ENCODE measurements around the gene ARL6IP5. TPM values are rescaled to one million over a fixed set of nuclear protein-coding genes. Genes with fewer than 3 reads are reported as not detected.

ARL6IP5 gene
- total RNA-seq, 1 experiment from 2014 or later: 16.9 TPM

DNA sequence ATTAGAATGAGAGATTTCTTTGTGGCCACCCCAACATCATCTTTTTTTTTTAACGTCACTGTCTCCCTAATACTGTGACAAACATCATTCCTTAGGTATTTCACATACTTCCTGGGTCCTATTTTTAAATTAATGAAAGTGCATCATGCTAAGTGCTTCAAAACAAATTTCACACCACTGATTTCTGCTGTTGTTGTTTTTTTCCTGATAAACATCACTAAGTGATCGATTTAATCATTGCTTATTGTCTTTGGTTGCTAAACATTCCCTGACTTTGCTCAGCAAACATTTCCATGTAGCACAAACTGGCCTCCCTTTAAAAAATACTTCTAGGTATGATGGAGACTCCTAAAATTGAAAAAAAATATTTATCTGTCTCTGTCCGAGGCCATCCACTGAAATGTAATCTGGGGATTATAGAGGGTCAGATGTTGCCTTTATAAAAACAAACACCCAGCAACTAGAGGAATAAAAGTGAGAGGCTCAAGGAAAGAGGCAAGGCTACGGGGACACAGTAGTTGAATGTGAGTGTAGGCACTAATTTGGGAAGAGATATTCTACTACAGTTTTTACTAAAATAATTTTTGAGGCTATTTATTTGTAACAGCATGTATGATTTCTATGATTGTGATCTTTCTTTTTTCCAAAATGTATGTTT lies 58.2 kb downstream of the ARL6IP5 start:
- H3K9ac ChIP-seq (ENCODE audit: extremely low read depth, insufficient read length, low read length): no peak overlapping the region
- TF ChIP-seq, protein P1, sequence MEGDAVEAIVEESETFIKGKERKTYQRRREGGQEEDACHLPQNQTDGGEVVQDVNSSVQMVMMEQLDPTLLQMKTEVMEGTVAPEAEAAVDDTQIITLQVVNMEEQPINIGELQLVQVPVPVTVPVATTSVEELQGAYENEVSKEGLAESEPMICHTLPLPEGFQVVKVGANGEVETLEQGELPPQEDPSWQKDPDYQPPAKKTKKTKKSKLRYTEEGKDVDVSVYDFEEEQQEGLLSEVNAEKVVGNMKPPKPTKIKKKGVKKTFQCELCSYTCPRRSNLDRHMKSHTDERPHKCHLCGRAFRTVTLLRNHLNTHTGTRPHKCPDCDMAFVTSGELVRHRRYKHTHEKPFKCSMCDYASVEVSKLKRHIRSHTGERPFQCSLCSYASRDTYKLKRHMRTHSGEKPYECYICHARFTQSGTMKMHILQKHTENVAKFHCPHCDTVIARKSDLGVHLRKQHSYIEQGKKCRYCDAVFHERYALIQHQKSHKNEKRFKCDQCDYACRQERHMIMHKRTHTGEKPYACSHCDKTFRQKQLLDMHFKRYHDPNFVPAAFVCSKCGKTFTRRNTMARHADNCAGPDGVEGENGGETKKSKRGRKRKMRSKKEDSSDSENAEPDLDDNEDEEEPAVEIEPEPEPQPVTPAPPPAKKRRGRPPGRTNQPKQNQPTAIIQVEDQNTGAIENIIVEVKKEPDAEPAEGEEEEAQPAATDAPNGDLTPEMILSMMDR (conservative IDR thresholded peaks at IDR 0.05): no peak
- no peak overlapping the region for H2BK5ac ChIP-seq (ENCODE audit: insufficient read length, low read length)
- DNase-seq: no peak
- no peak overlapping the region for H3K4me3 Mint-ChIP-seq
- H3K23me2 ChIP-seq (ENCODE audit: insufficient read length, low read depth, low read length, poor library complexity, severe bottlenecking): no peaks in the 10 kb centered on the region
- H3K79me2 ChIP-seq (ENCODE audit: insufficient read depth, low read length): no peaks in the 10 kb centered on the region
- no peaks in the 10 kb centered on the region for H3K9me3 Mint-ChIP-seq
- H2BK15ac ChIP-seq (ENCODE audit: low read depth, low read length): no peak overlapping the region
- H3K4me1 ChIP-seq (ENCODE audit: insufficient read depth, low read length): no peaks in the 10 kb centered on the region; the same call in 1 of the 2 replicates
- no peak overlapping the region for H2AFZ ChIP-seq (ENCODE audit: low read length)
- no peak overlapping the region for H3K4me2 ChIP-seq (ENCODE audit: insufficient read depth, insufficient read length, low read length)
- H3K36me3 Mint-ChIP-seq (ENCODE audit: insufficient read depth in 1 of 3, low read depth in 3 of 3): no peaks in the 10 kb centered on the region
- no peak overlapping the region for H3K23ac ChIP-seq (ENCODE audit: insufficient read length, low read depth, low read length)
- no peaks in the 10 kb centered on the region for H3K9me3 ChIP-seq (ENCODE audit: control insufficient read depth, low read depth, low read length)
- no peak overlapping the region for H3K27ac Mint-ChIP-seq
- no peak overlapping the region for H3K56ac ChIP-seq (ENCODE audit: insufficient read length, low read depth, low read length)
- H3K27ac ChIP-seq (ENCODE audit: insufficient read length, low read depth, low read length): no peak overlapping the region
- no CpG with 5 or more reads among the region's 4 CpGs for WGBS (ENCODE audit: extremely low coverage, insufficient read length, low lambda C conversion rate)
- no peak overlapping the region for H2AK5ac ChIP-seq (ENCODE audit: insufficient read length, low read length)
- H3K27me3 ChIP-seq (ENCODE audit: insufficient read depth, low read length): peaks cover 4% of the 10 kb centered on the region; the same call in 1 of the 2 replicates
- H2BK20ac ChIP-seq (ENCODE audit: low read depth, low read length, poor library complexity, severe bottlenecking): no peak overlapping the region
- H4K5ac ChIP-seq (ENCODE audit: insufficient read length, low read depth, low read length): no peak overlapping the region
- no peaks in the 10 kb centered on the region for H4K20me1 ChIP-seq (ENCODE audit: control insufficient read depth, insufficient read depth, insufficient read length)
- H3T11ph ChIP-seq (ENCODE audit: low read length): no peak overlapping the region
- no peak overlapping the region for H2BK12ac ChIP-seq (ENCODE audit: insufficient read length, low read depth, low read length)
- no peaks in the 10 kb centered on the region for H3K79me1 ChIP-seq (ENCODE audit: insufficient read depth, low read depth, low read length, poor library complexity, severe bottlenecking)
- peaks cover 12 to 23% of the 10 kb centered on the region in 2 experiments for H3K4me1 Mint-ChIP-seq
- no peak overlapping the region for H4K8ac ChIP-seq (replicated peaks; ENCODE audit: insufficient read length, low read depth, low read length)
- H4K91ac ChIP-seq (ENCODE audit: insufficient read length, low read depth, low read length): no peak overlapping the region
- H3K14ac ChIP-seq (ENCODE audit: insufficient read depth, low read length): no peak overlapping the region
- peaks cover 92% of the 10 kb centered on the region for H3K27me3 Mint-ChIP-seq (ENCODE audit: low read depth)
- no peak overlapping the region for H3K18ac ChIP-seq (ENCODE audit: insufficient read length, low read depth, low read length)
- H2BK120ac ChIP-seq (ENCODE audit: low read depth, low read length, poor library complexity, severe bottlenecking): no peak overlapping the region
- H3K4ac ChIP-seq (ENCODE audit: low read depth, low read length): no peak overlapping the region

Measured in H9 (cell line).